GM18907 (cell line): Measurements from ENCODE around the gene UNCX.
"Not testable (repeated sequence)": the region's sequence is repeated elsewhere in the genome, so short reads cannot be mapped to it uniquely, and the experiment has no call there.

ENCODE experiments used
- ATAC-seq: cut with Tn5 transposase; IDR thresholded peaks from one replicate; pipeline ENCODE4 v1.9.1; 2021; ENCODE audit warnings: mild to moderate bottlenecking, moderate library complexity; ENCODE audit not compliant: unreplicated experiment

The UNCX gene

GRCh38 chr7:1232623-1233332 is at the start of gene UNCX:
Gene UNCX (plus strand): TSS chr7:1232872. CDS start chr7:1233018, 146 bp downstream.
- ATAC-seq = no peak

GRCh38 chr7:1187127-1187526 is 45.5 kb upstream of the UNCX start:
- no peak for ATAC-seq

- no peak for ATAC-seq
Measured at GRCh38 chr7:1188720-1189294, 43.9 kb upstream of the UNCX start.

- ATAC-seq = no peak
Measured at GRCh38 chr7:1189986-1190772, 42.5 kb upstream of the UNCX start.

- ATAC-seq = no peak
Measured at GRCh38 chr7:1192171-1192676, 40.4 kb upstream of the UNCX start.

GRCh38 chr7:1193593-1194424 is 38.9 kb upstream of the UNCX start:
- ATAC-seq = no peak

- not testable (repeated sequence) for ATAC-seq
Measured at GRCh38 chr7:1196441-1196840, 36.2 kb upstream of the UNCX start.

DNA sequence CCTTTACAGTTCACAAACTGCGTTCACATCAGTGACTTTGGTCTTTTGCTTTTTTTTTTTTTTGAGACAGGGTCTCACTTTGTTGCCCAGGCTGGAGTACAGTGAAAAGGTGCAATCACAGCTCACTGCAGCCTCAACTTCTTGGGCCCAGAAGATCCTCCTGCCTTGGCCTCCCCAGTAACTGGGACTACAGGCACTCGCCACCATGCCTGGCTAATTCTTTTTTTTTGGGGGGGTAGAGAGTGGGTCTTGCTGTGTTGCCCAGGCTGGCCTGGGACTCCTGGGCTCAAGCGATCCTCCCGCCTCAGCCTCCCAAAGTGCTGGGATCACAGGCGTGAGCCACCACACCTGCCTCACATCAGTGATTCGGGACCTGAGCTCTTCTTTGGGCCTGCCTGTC is 35.7 kb upstream of the UNCX start:
- ATAC-seq = no peak

- no peak for ATAC-seq
Measured at GRCh38 chr7:1197997-1198625, 34.6 kb upstream of the UNCX start.

DNA sequence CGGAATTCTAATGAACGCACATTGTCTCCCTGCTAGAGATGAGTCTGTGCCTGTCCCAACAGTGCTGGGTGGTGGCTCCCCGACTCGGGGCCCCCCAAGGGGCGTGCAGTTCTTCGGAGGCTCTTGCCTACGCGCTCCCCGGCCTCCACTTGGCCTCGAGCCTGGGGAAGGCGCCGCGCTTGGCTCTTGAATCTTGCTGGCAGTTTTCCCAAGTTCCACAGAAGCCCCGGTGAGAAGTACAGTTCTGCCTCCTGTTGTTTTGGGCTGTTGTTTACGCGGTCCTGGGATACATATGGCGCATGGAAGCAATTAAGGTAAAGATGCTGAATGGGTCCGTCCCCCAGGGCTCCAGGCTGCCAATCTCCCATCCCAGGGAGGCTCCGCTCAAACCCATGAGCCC is 32.6 kb upstream of the UNCX start:
- no peak for ATAC-seq

DNA sequence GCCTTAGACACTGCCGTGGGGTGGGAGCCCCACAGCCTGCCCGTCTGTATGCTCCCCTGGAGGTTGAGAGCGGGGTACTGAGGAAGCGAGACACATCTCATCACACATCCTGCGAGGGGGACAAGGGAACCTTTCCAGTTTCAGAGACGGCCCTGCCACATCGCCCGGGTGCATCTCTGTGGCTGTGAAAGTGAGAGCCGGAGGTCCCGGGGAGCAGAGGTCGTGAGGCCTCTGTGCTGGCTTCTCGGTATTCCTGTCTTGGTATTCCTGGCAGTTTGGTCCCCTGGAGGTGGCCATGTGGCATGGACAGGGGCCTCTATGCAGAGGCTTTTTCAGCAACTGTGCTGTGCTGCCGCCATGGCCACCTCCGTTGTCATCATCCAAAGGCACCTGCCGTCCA is 30.8 kb upstream of the UNCX start:
- ATAC-seq = no peak

- not testable (repeated sequence) for ATAC-seq
Measured at GRCh38 chr7:1202914-1203313, 29.8 kb upstream of the UNCX start.

- ATAC-seq = no peak
Measured at GRCh38 chr7:1204460-1205140, 28.1 kb upstream of the UNCX start.

DNA sequence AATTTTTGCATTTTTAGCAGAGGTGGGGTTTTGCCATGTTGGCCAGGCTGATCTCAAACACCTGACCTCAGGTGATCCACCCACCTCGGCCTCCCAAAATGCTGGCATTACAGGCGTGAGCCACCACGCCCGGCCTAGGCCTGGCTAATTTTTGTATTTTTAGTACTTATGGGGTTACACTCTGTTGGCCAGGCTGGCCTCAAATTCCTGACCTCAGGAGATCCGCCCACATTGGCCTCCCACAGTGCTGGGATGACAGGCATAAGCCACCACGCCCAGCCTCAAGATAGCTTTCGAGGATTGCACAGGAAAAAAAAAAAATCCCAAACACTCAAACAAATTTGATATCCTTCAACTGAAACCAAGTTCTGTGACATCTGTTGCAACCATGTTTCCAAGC is 26.9 kb upstream of the UNCX start:
- ATAC-seq = not testable (repeated sequence)

DNA sequence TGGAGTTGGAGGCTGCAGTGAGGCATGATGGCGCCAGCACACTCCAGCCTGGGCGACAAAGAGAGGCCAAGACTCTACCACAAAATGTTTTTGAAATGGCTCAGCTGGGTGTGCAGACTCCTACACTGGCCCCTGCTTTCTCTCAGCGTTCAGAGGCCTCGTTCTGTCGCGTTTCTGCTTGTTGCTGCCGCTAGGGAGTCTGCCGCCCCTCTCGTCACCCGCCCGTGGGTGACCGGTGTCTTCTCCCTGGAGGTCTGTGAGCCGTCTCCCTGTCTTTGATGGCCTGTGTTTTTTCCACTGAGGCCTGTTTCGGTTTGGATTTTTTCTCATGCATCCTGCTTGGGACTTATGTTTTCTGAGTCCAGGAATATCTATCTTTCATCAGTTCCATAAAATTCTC is 23.6 kb upstream of the UNCX start:
- no peak for ATAC-seq

DNA sequence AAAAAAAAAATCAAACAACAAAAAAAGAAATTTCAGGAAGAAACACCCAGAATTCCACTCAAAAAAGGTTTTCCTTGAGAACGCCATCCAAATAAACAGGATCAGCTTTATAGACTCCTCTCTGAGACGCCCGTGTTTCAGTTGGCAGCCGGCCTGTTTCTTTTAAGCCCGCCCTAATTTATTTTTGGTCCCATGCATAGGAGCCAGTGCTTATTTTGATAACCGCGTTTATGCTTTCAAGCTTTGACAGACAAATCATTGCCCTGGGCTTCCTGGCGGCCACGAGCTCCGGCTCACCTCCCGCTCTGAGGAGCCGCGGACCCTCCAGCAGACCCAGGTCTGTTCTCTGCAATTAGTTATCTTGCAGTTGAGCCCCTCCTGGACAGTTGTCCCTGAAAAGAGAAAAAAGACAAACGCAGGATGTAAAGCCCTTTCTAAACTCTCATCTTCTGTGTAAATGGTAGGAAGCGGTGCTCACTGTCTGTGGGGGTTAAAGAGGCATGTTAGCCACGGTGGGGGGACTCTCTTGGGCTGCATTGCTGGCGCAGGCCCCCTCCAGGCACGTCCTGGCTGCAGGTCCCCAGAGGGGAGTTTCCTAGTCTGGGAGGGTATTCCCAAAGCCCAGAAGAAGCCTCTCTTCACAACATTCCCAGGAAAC is 22.2 kb upstream of the UNCX start:
- ATAC-seq = no peak

DNA sequence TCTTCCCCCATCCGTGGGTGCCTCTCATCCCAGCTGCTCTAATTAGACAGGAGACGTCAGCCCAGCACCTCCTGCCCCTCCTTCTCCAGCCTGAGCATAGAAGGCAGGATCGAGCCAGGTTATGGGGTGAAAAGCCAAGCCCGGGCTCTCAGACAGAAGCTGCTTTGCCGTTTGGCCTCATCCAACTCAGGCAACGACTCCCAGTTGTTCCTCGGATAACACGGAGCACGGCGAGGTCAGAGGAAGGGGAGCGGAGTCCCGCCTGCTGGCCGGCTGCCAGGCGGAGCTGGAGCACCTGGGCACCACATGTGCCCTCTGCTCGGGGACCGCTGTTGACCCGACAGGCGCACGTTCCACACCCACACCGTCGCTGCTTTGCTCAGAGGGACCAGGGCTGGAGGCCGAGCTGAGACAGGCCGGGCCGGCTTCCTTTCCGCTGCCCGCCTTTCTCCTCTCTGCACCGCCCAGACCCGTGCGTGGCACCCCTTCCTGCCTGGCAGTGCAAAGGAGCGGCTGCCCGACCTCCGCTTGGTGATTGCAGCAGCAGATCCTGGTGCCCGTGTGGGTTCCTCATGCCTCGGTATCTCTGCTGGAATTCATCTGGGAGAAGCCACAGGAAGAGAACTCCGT is 21.6 kb upstream of the UNCX start:
- ATAC-seq = no peak

DNA sequence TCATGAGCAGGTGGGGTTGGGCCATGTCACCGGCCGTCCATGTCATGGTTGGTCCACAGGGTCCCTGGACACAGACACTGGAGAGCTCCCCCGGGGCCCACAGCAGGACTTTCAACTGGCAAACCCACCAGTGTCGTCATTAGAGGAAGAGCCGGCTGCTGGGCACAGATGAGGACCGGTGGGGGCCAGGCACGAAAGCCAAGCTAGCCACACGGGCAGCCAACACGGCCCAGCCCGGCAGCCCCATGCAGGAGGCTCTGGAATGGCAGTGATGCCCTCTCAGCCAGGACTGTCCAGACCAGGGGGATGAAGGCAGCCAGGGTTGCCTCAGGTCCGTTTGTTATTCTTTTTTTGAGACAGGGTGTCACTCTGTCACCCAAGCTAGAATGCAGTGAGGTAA is 21.1 kb upstream of the UNCX start:
- ATAC-seq = no peak

DNA sequence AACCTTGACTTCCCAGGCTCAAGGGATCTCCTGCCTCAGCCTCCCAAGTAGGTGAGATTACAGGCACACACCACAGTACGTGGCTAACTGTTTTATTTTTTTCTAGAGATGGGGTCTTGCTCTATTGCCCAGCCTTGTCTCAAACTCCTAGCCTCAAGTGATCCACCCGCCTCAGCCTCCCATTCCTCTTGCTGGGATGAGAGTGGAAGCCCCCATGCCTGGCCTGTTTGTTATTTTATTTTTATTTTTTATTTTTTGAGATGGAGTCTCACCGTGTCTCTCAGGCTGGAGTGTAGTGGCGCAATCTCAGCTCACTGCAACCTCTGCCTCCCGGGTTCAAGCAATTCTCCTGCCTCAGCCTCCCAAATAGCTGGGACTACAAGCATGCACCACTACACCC is 20.6 kb upstream of the UNCX start:
- ATAC-seq = not testable (repeated sequence)
